GM12892 (cell line): ENCODE data around the gene TCAP.

Source experiments
- POLR2A ChIP-seq: IDR thresholded peaks from 2 replicates; pipeline ENCODE4 v1.6.1; 2011; ENCODE audit warnings: low read depth, low read length, control low read depth
- POLR2AphosphoS5 ChIP-seq: IDR thresholded peaks from 2 replicates; pipeline ENCODE4 v1.6.1; 2011; ENCODE audit warnings: low read depth, low read length, control low read depth

DNA sequence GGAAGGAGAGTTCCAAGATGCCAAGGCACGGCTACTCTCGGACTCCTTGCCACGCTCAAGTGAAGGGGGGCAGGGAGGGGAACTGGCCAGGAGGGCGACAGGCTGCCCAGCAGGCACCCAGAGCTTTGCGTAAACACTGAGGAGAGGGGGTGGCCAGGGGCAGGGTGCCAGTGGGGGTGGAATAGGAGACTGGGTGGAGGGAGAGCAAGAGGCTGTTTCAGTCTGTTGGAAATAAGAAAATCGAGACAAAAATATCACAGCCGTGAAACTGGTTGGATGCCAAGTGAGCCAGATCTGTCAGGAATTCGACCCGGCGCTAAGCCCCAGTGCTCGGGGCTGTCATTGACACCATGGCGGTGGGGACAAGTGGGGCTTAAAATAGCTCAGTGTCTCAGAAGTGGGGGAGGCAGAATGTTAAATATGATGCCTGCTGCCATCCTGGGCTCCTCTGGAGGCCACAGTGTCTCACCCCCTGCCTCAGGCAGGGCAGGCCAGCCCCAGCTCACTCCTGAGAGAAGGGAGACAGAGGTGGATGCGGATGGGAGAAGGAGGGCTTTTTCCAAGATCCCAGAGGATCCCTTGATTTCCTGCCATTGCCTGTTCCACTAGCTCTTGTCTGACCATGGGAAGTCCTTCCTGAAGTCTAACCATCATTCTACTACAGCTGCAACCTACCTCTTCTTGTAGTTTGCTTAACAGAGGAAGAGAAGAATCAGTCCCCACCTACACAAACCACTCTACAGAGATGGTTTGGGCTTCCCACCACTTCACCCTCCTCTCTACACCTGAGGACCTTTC, 12.6 kb downstream of the TCAP start:
- TF ChIP-seq POLR2AphosphoS5 (no peak), POLR2A (no peak)
